ENCODE results near the gene FAM168A.

FAM168A gene

DNA sequence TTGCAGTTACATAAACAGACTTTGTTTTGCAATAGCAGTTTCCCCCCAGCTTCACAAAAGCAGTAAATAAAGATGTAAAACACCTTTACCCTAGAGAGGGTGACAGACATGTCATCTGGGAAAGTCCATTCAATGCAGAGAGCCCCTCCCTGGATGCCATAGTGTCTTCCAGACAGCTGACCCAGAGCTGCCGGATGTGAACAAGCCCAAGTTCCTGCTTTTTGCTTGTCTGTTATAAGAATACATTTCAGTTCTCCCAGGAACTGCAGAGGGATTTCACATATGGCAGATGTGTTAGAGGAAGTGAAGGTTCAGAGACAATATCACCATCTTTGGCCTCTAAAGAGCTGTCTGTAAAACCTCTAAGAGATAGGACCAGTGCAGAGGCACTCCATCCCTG lies 172.8 kb downstream of the FAM168A start:
- no peaks in the 10 kb centered on the region for H3K9me3 Mint-ChIP-seq
- DNase-seq = no peak

DNA sequence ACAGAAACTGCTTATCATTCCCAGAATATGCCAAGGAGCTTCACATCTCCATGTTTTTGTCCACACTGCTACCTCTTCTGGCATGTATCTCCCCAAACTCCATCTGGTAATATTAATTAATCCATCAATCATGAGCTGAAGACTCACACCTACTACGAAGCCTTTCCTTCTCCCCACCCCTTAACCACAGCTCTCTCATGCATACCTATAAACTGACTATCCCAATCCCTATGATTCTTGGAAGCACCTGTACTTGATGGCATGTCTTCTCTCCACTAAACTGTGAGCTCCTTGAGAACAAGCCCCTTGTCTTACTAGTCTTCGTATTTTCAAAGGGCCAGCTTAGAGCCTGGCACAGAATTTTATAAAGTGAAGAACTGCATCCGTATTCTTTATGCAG lies 174.4 kb downstream of the FAM168A start:
- no peaks in the 10 kb centered on the region for H3K27me3 Mint-ChIP-seq
- H3K36me3 Mint-ChIP-seq = peaks cover under 1% of the 10 kb centered on the region
- CTCF ChIA-PET = interaction anchor here (0.9 to 1.8 kb wide), 3 partner anchors 202 to 237 kb away, joined by 3 to 6 read pairs (median 4); no protein-coding TSS in a partner anchor
- no peak overlapping the region for H3K27ac Mint-ChIP-seq
- no peaks in the 10 kb centered on the region for H3K9me3 Mint-ChIP-seq
- H3K4me3 Mint-ChIP-seq = no peak overlapping the region
- no peak for DNase-seq
- no peaks in the 10 kb centered on the region for H3K4me1 Mint-ChIP-seq

More for the DNA sequence above, 172.8 kb downstream of the FAM168A start:
- Mint-ChIP-seq H3K36me3 (no peaks in the 10 kb centered on the region), H3K4me1 (no peaks in the 10 kb centered on the region), H3K4me3 (no peak overlapping the region), H3K27ac (no peak overlapping the region), H3K27me3 (no peaks in the 10 kb centered on the region)
- CTCF ChIA-PET = interaction anchor here (1.9 kb wide), 1 partner anchor 235 kb away, joined by 9 read pairs; no protein-coding TSS in a partner anchor

DNA sequence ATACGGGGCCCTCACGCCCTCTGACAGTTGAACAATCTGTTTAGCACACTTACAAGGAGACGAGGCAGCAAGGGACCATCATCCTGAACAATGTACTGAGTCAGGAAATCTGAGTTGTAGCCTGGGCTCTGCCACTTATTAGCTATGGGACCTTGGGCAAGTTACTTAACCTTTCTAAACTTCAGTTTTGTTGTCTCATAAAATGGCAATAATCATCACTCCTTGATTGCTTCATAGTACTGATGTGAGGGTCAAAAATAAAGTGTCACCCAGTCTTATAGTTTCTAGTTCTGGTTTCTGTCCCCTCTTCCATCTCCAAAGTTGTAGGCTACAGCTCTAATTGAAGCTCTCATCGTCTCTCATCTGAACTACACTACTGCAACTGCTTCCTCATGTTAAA lies 175.0 kb downstream of the FAM168A start:
- no peaks in the 10 kb centered on the region for H3K4me1 Mint-ChIP-seq

DNA sequence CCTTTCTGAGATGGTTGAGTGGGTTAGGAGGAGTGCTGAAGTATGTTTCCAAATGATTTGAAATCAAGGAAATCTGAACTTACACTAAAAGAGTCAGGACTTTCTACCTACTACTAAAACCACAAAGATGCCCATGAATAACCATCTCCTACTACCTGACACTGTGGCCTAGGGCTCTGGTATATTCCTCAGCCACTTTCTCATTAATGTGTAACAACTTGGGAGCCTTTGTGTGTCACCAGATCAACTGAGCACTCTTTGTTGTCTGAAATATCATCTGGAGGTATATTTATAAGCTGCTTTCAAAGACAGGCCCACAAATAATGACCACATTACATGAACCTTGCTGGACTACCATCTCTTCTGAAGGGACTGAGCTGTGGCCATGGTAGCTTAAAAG lies 177.8 kb downstream of the FAM168A start:
- no peak for DNase-seq
- CTCF ChIA-PET = interaction anchor here (1.2 kb wide), 1 partner anchor 34 kb away, joined by 3 read pairs; no protein-coding TSS in a partner anchor
- Mint-ChIP-seq H3K27ac (no peak overlapping the region), H3K9me3 (no peaks in the 10 kb centered on the region), H3K4me3 (no peak overlapping the region), H3K4me1 (peaks cover 1% of the 10 kb centered on the region), H3K36me3 (peaks cover 11% of the 10 kb centered on the region), H3K27me3 (no peaks in the 10 kb centered on the region)

More for the DNA sequence above, 175.0 kb downstream of the FAM168A start:
- Mint-ChIP-seq H3K4me3 (no peak overlapping the region), H3K9me3 (no peaks in the 10 kb centered on the region), H3K27me3 (no peaks in the 10 kb centered on the region), H3K36me3 (peaks cover 7% of the 10 kb centered on the region), H3K27ac (no peak overlapping the region)
- CTCF ChIA-PET = interaction anchor here (1.4 to 1.8 kb wide), 2 partner anchors 203 to 238 kb away, joined by 4 to 6 read pairs; no protein-coding TSS in a partner anchor
- DNase-seq = no peak

DNA sequence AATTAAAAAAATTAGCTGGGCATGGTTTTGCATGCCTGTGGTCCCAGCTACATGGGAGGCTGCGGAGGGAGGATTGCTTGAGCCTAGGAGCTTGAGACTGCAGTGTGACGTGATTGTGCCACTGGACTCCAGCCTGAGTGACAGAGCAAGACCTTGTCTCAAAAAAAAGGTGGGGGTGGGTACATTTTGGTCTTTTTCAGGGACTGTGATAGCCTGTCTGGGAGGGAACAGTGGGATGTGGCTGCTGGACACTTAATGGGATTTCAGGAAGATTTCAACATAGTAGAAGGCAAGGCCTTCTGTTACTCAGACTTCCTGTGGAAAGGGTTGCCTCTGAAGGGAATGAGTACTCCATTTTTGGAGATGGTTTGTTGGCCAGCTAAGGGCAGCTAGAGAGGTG lies 181.1 kb downstream of the FAM168A start:
- CTCF ChIA-PET = interaction anchor here (0.9 kb wide), 1 partner anchor 243 kb away, joined by 3 read pairs; no protein-coding TSS in a partner anchor
- H3K36me3 Mint-ChIP-seq = peaks cover 18% of the 10 kb centered on the region

DNA sequence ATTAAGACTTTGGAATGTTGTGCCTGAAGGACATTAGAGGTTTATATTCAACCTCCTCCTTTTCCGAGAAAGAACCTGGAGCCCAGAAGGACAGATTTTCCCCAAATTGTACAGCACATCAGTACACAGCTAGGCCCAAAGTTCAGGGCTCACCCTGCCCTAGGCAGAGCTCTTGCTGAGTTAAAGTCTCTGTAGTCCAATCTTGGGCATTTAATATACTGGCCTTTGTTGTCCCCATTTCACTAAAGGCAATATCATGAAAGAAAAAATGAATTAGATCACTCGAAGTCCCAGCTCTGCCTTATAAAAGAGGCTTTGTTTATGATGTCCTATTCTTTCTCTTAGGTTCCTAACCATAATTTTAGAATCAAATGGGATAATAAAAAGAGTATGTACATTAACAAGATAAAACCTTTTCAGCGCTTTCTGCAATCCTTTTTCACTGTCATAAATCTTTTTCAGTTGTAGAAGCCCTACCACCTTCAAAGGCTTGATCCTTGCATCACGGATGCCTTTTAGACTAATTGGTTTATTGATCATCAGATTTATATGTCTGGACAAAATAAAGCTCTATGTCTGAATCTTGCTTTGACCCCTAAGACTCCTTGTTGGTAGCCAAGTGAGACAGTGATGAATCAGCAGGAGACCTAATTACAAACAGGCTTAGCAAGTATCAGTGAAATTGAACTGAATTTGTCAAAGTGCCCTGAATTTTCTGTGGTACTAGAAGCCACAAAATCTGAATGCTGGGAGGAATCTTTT lies 181.9 kb downstream of the FAM168A start:
- DNase-seq = no peak
- Mint-ChIP-seq H3K9me3 (no peaks in the 10 kb centered on the region), H3K4me3 (no peak overlapping the region), H3K27ac (no peak overlapping the region), H3K36me3 (peaks cover 19% of the 10 kb centered on the region), H3K27me3 (no peaks in the 10 kb centered on the region), H3K4me1 (peaks cover 6% of the 10 kb centered on the region)
- CTCF ChIA-PET = interaction anchor here (1.2 to 2.1 kb wide), 2 partner anchors 10 to 22 kb away, joined by 3 to 6 read pairs; no protein-coding TSS in a partner anchor

More for the DNA sequence above, 181.1 kb downstream of the FAM168A start:
- Mint-ChIP-seq H3K4me1 (peaks cover 6% of the 10 kb centered on the region), H3K27me3 (no peaks in the 10 kb centered on the region), H3K4me3 (no peak overlapping the region), H3K9me3 (no peaks in the 10 kb centered on the region), H3K27ac (no peak overlapping the region)
- no peak for DNase-seq

DNA sequence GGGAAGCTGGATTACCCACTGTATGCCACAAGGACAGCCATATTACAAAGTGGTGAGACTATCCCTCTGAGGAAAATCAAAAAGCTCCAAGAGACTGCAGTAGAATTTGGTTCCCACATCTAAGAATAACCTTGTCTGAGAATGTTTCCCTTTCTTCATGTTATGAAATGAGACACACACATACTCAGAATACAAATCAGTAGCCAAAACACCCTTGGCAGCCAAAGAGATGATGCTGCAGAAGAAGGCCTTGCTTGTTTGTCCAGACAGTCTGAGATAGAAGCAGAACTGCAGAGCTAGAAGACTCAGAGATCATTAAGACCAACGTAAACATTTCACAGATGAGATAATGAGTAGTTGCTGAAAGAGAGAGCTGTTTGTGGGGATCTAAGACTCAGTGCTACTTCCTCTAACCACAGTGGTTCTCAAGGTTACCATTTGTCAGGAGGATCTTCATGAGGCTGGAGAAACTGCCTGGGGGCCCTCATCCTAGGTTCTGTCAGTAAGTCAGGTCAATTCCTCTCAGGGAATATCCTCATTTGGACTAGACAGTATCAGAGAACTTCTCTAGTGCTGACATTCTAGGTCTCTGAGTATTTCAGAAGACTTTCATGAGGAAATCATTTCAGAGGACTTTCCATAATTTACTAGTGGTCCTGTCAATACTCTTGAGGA lies 182.8 kb downstream of the FAM168A start:
- Mint-ChIP-seq H3K27me3 (no peaks in the 10 kb centered on the region), H3K9me3 (no peaks in the 10 kb centered on the region), H3K36me3 (peaks cover 21% of the 10 kb centered on the region), H3K4me1 (peaks cover 6% of the 10 kb centered on the region), H3K4me3 (no peak overlapping the region), H3K27ac (no peak overlapping the region)
- no peak for DNase-seq
- CTCF ChIA-PET = interaction anchor here (1.0 to 2.1 kb wide), 6 partner anchors 9 to 245 kb away, joined by 3 to 9 read pairs (median 4); no protein-coding TSS in a partner anchor

DNA sequence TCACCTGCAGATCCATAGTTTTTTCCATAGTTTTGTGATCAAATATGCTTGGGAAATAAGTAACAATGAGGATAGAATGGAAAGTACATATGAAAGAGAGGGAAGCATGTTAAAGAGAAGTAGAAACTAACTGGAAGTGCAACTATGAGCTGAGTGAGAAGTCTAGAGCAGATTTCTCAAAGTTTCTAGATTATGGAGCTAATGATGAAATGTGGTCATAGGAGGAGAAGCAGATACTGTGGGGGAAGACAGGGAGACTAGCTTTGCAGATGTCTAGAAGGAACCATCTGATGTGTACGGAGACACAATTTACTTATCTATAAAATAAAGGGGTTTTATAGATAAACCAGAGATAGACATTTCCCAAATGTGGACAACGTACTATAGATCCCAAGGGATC lies 184.7 kb downstream of the FAM168A start:
- DNase-seq = no peak

DNA sequence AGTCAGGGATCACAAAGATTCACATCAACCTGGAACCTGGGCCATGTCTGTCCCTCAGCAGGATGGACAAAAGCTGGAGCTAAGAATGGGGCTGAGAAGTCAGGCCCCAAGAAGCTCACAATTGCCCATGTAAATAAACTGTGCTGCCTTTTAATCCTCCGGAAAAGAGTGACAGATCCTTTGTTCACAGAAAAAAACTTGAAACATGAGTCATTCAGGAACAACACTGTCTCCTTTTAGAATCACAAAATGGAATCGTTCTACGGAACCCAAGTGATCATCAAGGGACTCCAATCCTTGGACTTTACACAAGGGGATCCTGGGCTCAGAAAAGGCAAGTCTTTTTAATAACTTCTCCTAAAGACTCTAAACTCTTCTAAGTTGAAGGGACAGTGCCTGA lies 185.6 kb downstream of the FAM168A start:
- CTCF ChIA-PET = no interaction called here
- no peak for DNase-seq

More for the DNA sequence above, 184.7 kb downstream of the FAM168A start:
- no peak overlapping the region for H3K27ac Mint-ChIP-seq
- H3K4me3 Mint-ChIP-seq = no peak overlapping the region
- CTCF ChIA-PET = no interaction called here
- no peaks in the 10 kb centered on the region for H3K9me3 Mint-ChIP-seq
- H3K36me3 Mint-ChIP-seq = peaks cover 31% of the 10 kb centered on the region
- H3K27me3 Mint-ChIP-seq = no peaks in the 10 kb centered on the region
- H3K4me1 Mint-ChIP-seq = peaks cover 6% of the 10 kb centered on the region

DNA sequence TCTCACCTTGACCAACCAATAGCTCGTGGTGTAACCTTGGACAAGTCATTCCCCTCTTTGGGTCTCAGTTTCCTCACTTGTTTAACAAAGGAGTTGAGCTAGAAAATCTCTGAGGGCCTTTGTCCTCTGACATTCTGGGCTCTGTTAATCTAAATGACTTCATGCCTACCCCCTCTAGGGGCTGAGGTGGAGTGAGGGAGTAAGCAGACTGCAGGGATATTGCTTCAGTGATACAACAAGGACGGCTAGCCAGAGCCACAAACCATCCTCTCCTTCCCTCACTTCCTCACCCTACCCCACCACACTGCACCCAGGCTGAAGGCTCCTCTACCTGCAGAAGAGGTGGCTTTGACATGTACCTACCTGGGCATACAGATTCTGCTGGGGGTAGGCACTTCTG lies 186.9 kb downstream of the FAM168A start:
- CTCF ChIA-PET = interaction anchor here (1.2 kb wide), 1 partner anchor 252 kb away, joined by 3 read pairs; no protein-coding TSS in a partner anchor
- H3K4me3 Mint-ChIP-seq = no peak overlapping the region
- peaks cover 38% of the 10 kb centered on the region for H3K36me3 Mint-ChIP-seq
- H3K27ac Mint-ChIP-seq = peak overlapping the region; percentile 46
- DNase-seq = no peak
- H3K9me3 Mint-ChIP-seq = no peaks in the 10 kb centered on the region
- no peaks in the 10 kb centered on the region for H3K27me3 Mint-ChIP-seq
- H3K4me1 Mint-ChIP-seq = peaks cover 6% of the 10 kb centered on the region

More for the DNA sequence above, 185.6 kb downstream of the FAM168A start:
- Mint-ChIP-seq H3K4me3 (no peak overlapping the region), H3K36me3 (peaks cover 33% of the 10 kb centered on the region), H3K9me3 (no peaks in the 10 kb centered on the region), H3K27ac (no peak overlapping the region), H3K4me1 (peaks cover 6% of the 10 kb centered on the region), H3K27me3 (no peaks in the 10 kb centered on the region)

DNA sequence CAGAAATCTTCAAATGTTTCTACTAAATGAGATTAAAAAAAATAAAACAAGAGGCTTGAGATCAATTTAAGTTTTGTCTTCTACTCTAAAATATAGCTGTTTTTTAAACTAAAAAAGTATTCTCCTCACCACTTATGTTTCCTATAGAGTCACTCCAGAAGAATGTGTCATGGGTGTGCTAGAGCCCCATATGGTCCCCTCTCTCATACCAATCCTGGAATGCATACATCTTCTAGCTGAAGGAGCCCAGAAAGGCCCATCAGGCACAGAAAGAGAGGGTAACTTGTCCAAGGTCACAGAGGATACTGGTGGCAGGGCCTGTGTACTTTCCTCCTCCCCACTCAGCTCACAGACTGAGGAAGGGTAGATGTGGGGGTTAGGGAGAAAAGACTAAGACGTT lies 187.3 kb downstream of the FAM168A start:
- H3K4me3 Mint-ChIP-seq = no peak overlapping the region
- no peak overlapping the region for H3K27ac Mint-ChIP-seq
- no peak for DNase-seq
- H3K36me3 Mint-ChIP-seq = peaks cover 39% of the 10 kb centered on the region
- peaks cover 6% of the 10 kb centered on the region for H3K4me1 Mint-ChIP-seq
- CTCF ChIA-PET = interaction anchor here (1.1 to 1.2 kb wide), 2 partner anchors 250 to 252 kb away, joined by 3 to 4 read pairs; no protein-coding TSS in a partner anchor
- H3K27me3 Mint-ChIP-seq = no peaks in the 10 kb centered on the region
- no peaks in the 10 kb centered on the region for H3K9me3 Mint-ChIP-seq

DNA sequence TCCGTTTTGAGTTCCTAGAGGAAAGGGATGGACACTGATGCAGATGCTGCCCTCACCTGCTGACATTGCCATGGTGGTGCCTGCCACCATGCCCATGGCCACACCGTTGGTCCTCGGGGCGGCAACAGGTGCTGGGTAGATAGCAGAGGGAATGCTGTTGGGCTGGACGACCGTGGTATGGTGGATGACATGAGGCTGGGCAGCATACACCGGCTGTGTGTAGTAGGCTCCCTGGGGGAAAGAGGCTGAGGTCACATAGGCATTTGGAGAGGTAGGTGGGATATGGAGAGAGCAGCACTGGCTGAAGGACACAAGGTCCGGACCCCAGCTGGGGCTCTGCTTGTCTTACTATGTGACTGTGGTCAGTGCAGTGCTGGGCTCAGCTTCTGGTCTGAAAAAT lies 188.5 kb downstream of the FAM168A start:
- no peak overlapping the region for H3K27ac Mint-ChIP-seq
- CTCF ChIA-PET = no interaction called here
- H3K4me3 Mint-ChIP-seq = no peak overlapping the region

DNA sequence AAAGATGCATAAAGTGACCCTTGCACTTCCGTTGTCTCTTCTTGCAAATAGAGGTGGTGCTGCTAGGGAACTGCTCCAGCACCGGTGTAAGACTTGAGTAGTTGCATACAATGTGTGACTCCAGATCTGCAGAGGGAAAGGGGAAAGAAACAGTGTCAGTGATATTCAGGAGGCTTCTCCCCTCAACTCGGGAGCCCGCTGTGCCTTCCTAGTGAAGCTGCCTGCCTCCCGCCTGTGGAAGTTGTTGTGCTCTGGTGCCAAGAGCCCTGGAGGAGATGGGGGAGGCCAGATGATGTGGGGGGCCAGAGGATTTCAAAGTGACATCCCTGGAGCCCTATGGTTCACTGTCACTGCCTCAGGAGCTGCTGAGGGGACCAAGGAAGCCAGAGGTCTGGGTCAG lies 191.3 kb downstream of the FAM168A start:
- H3K4me3 Mint-ChIP-seq = no peak overlapping the region
- peaks cover 30% of the 10 kb centered on the region for H3K36me3 Mint-ChIP-seq
- no peaks in the 10 kb centered on the region for H3K27me3 Mint-ChIP-seq
- no peak for DNase-seq
- CTCF ChIA-PET = interaction anchor here (1.0 to 1.4 kb wide), 2 partner anchors 8 to 100 kb away, joined by 3 to 4 read pairs; no protein-coding TSS in a partner anchor
- H3K4me1 Mint-ChIP-seq = no peaks in the 10 kb centered on the region
- H3K27ac Mint-ChIP-seq = no peak overlapping the region
- no peaks in the 10 kb centered on the region for H3K9me3 Mint-ChIP-seq

More for the DNA sequence above, 188.5 kb downstream of the FAM168A start:
- DNase-seq = no peak
- no peaks in the 10 kb centered on the region for H3K27me3 Mint-ChIP-seq
- peaks cover 39% of the 10 kb centered on the region for H3K36me3 Mint-ChIP-seq
- H3K9me3 Mint-ChIP-seq = no peaks in the 10 kb centered on the region
- H3K4me1 Mint-ChIP-seq = no peaks in the 10 kb centered on the region

DNA sequence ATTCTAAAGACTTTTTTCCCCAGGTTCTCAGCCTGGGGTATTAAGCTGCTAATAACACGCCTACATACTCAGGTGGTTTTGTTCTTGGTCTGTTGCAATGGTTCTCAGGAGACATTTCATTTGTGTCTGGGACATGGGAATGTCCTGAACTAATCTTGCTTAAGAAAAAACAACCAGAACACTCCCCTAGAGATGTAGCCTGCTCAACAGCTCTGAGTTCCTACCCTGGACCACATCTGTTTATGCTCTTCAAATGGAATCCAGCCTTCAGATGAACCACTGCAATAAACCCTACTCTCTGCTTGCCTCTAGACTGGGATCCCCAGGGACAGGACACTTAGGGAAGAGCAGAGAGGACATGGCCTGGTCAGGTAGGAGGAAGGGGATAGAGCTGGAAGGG lies 191.8 kb downstream of the FAM168A start:
- no peaks in the 10 kb centered on the region for H3K4me1 Mint-ChIP-seq
- CTCF ChIA-PET = interaction anchor here (0.8 to 1.4 kb wide), 3 partner anchors 9 to 255 kb away, joined by 3 to 5 read pairs (median 3); no protein-coding TSS in a partner anchor
- H3K9me3 Mint-ChIP-seq = no peaks in the 10 kb centered on the region
- H3K4me3 Mint-ChIP-seq = no peak overlapping the region
- no peak for DNase-seq
- no peak overlapping the region for H3K27ac Mint-ChIP-seq
- H3K36me3 Mint-ChIP-seq = peaks cover 30% of the 10 kb centered on the region
- H3K27me3 Mint-ChIP-seq = no peaks in the 10 kb centered on the region

Data from activated naive CD4-positive, alpha-beta T cell treated with anti-CD3 and anti-CD28 coated beads, Interleukin-2, amount 10 ng/mL, durations not matched to agents 7 days and 5 days (primary cell).